IMR-90 (cell line): Measurements from ENCODE around the gene GNA14. TPM values are rescaled to one million over a fixed set of nuclear protein-coding genes. Genes with fewer than 3 reads are reported as not detected.

Experiments used
- ATAC-seq: fragments of 200-7000 bp; cut with Tn5 transposase; 2 replicates; pipeline ENCODE4 v1.9.1; 2020; ENCODE audit warnings: low read depth, mild to moderate bottlenecking, moderate library complexity
- BruUV-seq: library from RNA; stranded (reverse); fragments of 400-500 nt; replicated peaks from 2 replicates; lab custom pipeline; 2021; lab: Mats Ljungman, UMichigan
- CTCF ChIA-PET: fragments of 300-600 bp; formaldehyde crosslinking; extraction: SDS; loops from one replicate; lab custom pipeline; 2021; ENCODE audit warnings: antibody characterized with exemption; lab: Yijun Ruan, JAX
- POLR2A ChIA-PET: fragments of 300-600 bp; sonication (Branson Sonifier 250); formaldehyde crosslinking; loops from one replicate; lab custom pipeline; 2022; ENCODE audit warnings: antibody characterized with exemption; ENCODE audit not compliant: unreplicated experiment; lab: Charles Lee
- DNase-seq: peaks from one replicate; pipeline ENCODE4 v3.0.0; 2013
- H2AFZ ChIP-seq: replicated peaks from 2 replicates; pipeline ENCODE3; 2013; ENCODE audit warnings: low read length, mild to moderate bottlenecking; ENCODE audit not compliant: poor library complexity
- H2AK5ac ChIP-seq: 2 replicates; pipeline ENCODE4 v1.6.1; 2013; ENCODE audit warnings: low read depth, low read length, inconsistent platforms
- H2AK9ac ChIP-seq: replicated peaks from 2 replicates; pipeline ENCODE3; 2013; ENCODE audit warnings: mild to moderate bottlenecking, low read depth, low read length, moderate library complexity; ENCODE audit not compliant: poor library complexity
- H2BK120ac ChIP-seq: 2 replicates; pipeline ENCODE4 v1.6.1; 2013; ENCODE audit warnings: low read depth, low read length, inconsistent platforms
- H2BK15ac ChIP-seq: 3 replicates; pipeline ENCODE4 v1.6.1; 2013; ENCODE audit warnings: low read depth, low read length, inconsistent platforms
- H2BK20ac ChIP-seq: 2 replicates; pipeline ENCODE4 v1.6.1; 2013; ENCODE audit warnings: low read depth, mild to moderate bottlenecking, inconsistent platforms, low read length, moderate library complexity
- H2BK5ac ChIP-seq: 2 replicates; pipeline ENCODE4 v1.6.1; 2013; ENCODE audit warnings: mild to moderate bottlenecking, low read depth, low read length, inconsistent platforms; ENCODE audit not compliant: poor library complexity, severe bottlenecking
- H3K14ac ChIP-seq: replicated peaks from 2 replicates; pipeline ENCODE4 v1.6.1; 2013; ENCODE audit warnings: low read depth, low read length, inconsistent platforms
- H3K18ac ChIP-seq: 2 replicates; pipeline ENCODE4 v1.6.1; 2013; ENCODE audit warnings: low read depth, low read length, control low read depth
- H3K23ac ChIP-seq: 2 replicates; pipeline ENCODE4 v1.6.1; 2013; ENCODE audit warnings: low read depth, low read length, inconsistent platforms
- H3K27ac ChIP-seq: 2 replicates; pipeline ENCODE4 v1.5.1; 2013; ENCODE audit warnings: mild to moderate bottlenecking, control low read depth, low read length; ENCODE audit not compliant: insufficient read depth
- H3K27me3 ChIP-seq: 2 replicates; pipeline ENCODE4 v1.6.1; 2013; ENCODE audit warnings: low read length; ENCODE audit not compliant: control insufficient read depth, insufficient read depth
- H3K36me3 ChIP-seq: 2 replicates; pipeline ENCODE4 v1.6.1; 2013; ENCODE audit warnings: low read length, mixed read lengths; ENCODE audit not compliant: control insufficient read depth, insufficient read depth
- H3K4ac ChIP-seq: 2 replicates; pipeline ENCODE4 v1.6.1; 2013; ENCODE audit warnings: low read depth, low read length, inconsistent platforms
- H3K4me1 ChIP-seq: 2 replicates; pipeline ENCODE4 v1.6.1; 2013; ENCODE audit warnings: low read length, mixed read lengths; ENCODE audit not compliant: control insufficient read depth, insufficient read depth
- H3K4me2 ChIP-seq: 2 replicates; pipeline ENCODE4 v1.6.1; 2013; ENCODE audit warnings: low read depth, mild to moderate bottlenecking, control low read depth, low read length, moderate library complexity
- H3K4me3 ChIP-seq: 2 replicates; pipeline ENCODE4 v1.5.1; 2013; ENCODE audit warnings: low read depth, mild to moderate bottlenecking, control low read depth, low read length, moderate library complexity; ENCODE audit not compliant: insufficient read depth
- H3K56ac ChIP-seq: 2 replicates; pipeline ENCODE4 v1.6.1; 2013; ENCODE audit warnings: low read length, inconsistent platforms; ENCODE audit not compliant: insufficient read depth; ENCODE audit errors: extremely low read depth
- H3K79me1 ChIP-seq, 2 experiments: 2 replicates each; pipeline ENCODE4 v1.6.1; 2013; ENCODE audit warnings: low read length in 2 of 2, inconsistent platforms in 1 of 2, low read depth in 1 of 2
- H3K9ac ChIP-seq: 2 replicates; pipeline ENCODE4 v1.6.1; 2013; ENCODE audit warnings: low read depth, low read length, control low read depth
- H3K9me1 ChIP-seq: 2 replicates; pipeline ENCODE4 v1.6.1; 2013; ENCODE audit warnings: low read length, inconsistent platforms; ENCODE audit not compliant: insufficient read depth
- H3K9me3 ChIP-seq: 2 replicates; pipeline ENCODE4 v1.6.1; 2013; ENCODE audit warnings: low read length; ENCODE audit not compliant: control insufficient read depth, insufficient read depth
- H4K20me1 ChIP-seq: 2 replicates; pipeline ENCODE4 v1.6.1; 2013; ENCODE audit warnings: low read length, inconsistent platforms; ENCODE audit not compliant: insufficient read depth
- H4K5ac ChIP-seq: 2 replicates; pipeline ENCODE4 v1.6.1; 2013; ENCODE audit warnings: mild to moderate bottlenecking, low read depth, low read length, control low read depth
- H4K8ac ChIP-seq, 2 experiments: 2 replicates each; pipeline ENCODE4 v1.6.1; 2013; ENCODE audit warnings: low read depth in 2 of 2, low read length in 2 of 2, control low read depth in 1 of 2, inconsistent platforms in 1 of 2
- H4K91ac ChIP-seq: 2 replicates; pipeline ENCODE4 v1.6.1; 2013; ENCODE audit warnings: low read depth, low read length, inconsistent platforms; ENCODE audit not compliant: insufficient read depth
- CEBPB ChIP-seq: IDR thresholded peaks from 2 replicates; pipeline ENCODE4 v1.6.1; 2012; ENCODE audit warnings: low read depth, low read length, improper control_type of control experiment
- CHD1 ChIP-seq: IDR thresholded peaks from 2 replicates; pipeline ENCODE4 v1.6.1; 2012; ENCODE audit warnings: low read depth, low read length, improper control_type of control experiment
- CTCF ChIP-seq: conservative IDR thresholded peaks from 2 replicates; pipeline ENCODE4 v1.5.1; 2012; ENCODE audit warnings: mild to moderate bottlenecking, low read depth, low read length, improper control_type of control experiment
- FOS ChIP-seq: fragments of 150-350 bp; IDR thresholded peaks from 2 replicates; pipeline ENCODE4 v1.6.1; 2016; ENCODE audit warnings: low read depth, low read length
- MAZ ChIP-seq: IDR thresholded peaks from 2 replicates; pipeline ENCODE4 v1.6.1; 2012; ENCODE audit warnings: low read depth, mild to moderate bottlenecking, low read length, improper control_type of control experiment, moderate library complexity, borderline replicate concordance
- MXI1 ChIP-seq: IDR thresholded peaks from 2 replicates; pipeline ENCODE4 v1.6.1; 2012; ENCODE audit warnings: low read depth, mild to moderate bottlenecking, low read length, moderate library complexity, borderline replicate concordance
- POLR2A ChIP-seq: IDR thresholded peaks from 2 replicates; pipeline ENCODE4 v1.6.1; 2012; ENCODE audit warnings: mild to moderate bottlenecking, low read depth, low read length
- RAD21 ChIP-seq: IDR thresholded peaks from 2 replicates; pipeline ENCODE4 v1.6.1; 2012; ENCODE audit warnings: low read length, improper control_type of control experiment
- RCOR1 ChIP-seq: IDR thresholded peaks from 2 replicates; pipeline ENCODE4 v1.6.1; 2012; ENCODE audit warnings: mild to moderate bottlenecking, low read length, improper control_type of control experiment; ENCODE audit not compliant: insufficient replicate concordance
- SMC3 ChIP-seq: fragments of 150-350 bp; IDR thresholded peaks from 2 replicates; pipeline ENCODE4 v1.6.1; 2016; ENCODE audit warnings: low read depth, mild to moderate bottlenecking, antibody characterized with exemption, low read length, moderate library complexity
- WGBS, 2 experiments: methylation state at CpG; one replicate each; pipeline versions ENCODE4 v1.1.5 to v1.1.7; 2013; ENCODE audit warnings: missing lambda C conversion rate in 2 of 2; ENCODE audit not compliant: insufficient read length in 1 of 2; ENCODE audit errors: extremely low coverage in 2 of 2; 5-methylcytosine and 5-hydroxymethylcytosine counted together
- dilution Hi-C: fragments of 300-500 bp; cut with HindIII; formaldehyde crosslinking; loops from one replicate; pipeline ENCODE4 v1.14.3; 2018; ENCODE audit warnings: low sequenced_read_pairs; ENCODE audit not compliant: unreplicated experiment
- in situ Hi-C: fragments of 300-500 bp; cut with MboI; formaldehyde crosslinking; loops from 3 replicates; pipeline ENCODE4 v1.14.3; 2019; ENCODE audit warnings: low sequenced_read_pairs, inconsistent platforms, mixed read lengths
- intact Hi-C: fragments of 100-400 bp; cut with micrococcal nuclease; formaldehyde crosslinking; loops from 2 replicates; pipeline ENCODE4 v1.10.0; 2022
- polyA plus RNA-seq, 3 experiments: library from polyadenylated mRNA; depleted of rRNA; stranded (reverse); fragments of >200 nt; gene quantifications; 2 replicates each; pipeline ENCODE4 v1.2.3, GENCODE V29; 2012; ENCODE audit warnings: low replicate concordance in 1 of 3
- total RNA-seq: library from RNA; depleted of rRNA; stranded (reverse); fragments of >200 nt; gene quantifications from 2 replicates; pipeline ENCODE4 v1.2.3, GENCODE V29; 2012

GNA14 gene
- total and polyA plus RNA-seq, 2 of the 4 experiments (the other 2 are of a cell fraction) = under 0.01 to 0.03 TPM

GRCh38 chr9:77667151-77667550 is 19.0 kb upstream of the GNA14 start:
- H3K36me3 ChIP-seq = no peaks in the 10 kb centered on the region
- WGBS, 2 experiments = no CpG with 5 or more reads among the region's 1 CpG
- no peak for ATAC-seq

More at GRCh38 chr9:77667151-77667550, 19.0 kb upstream of the GNA14 start:
- no peak overlapping the region for H3K4me3 ChIP-seq
- H3K4me2 ChIP-seq = no peak overlapping the region
- H4K5ac ChIP-seq = no peak overlapping the region
- H3K9me3 ChIP-seq = no peaks in the 10 kb centered on the region
- POLR2A ChIA-PET = no interaction called here
- H2BK20ac ChIP-seq = no peak overlapping the region
- no peaks in the 10 kb centered on the region for H3K79me1 ChIP-seq
- H4K20me1 ChIP-seq = no peaks in the 10 kb centered on the region
- H3K9ac ChIP-seq = no peak overlapping the region
- H2AK5ac ChIP-seq = no peak overlapping the region
- no peak overlapping the region for H2BK120ac ChIP-seq
- no peak overlapping the region for H2AK9ac ChIP-seq
- no peak overlapping the region for H2BK15ac ChIP-seq
- H2BK5ac ChIP-seq = no peak overlapping the region
- no peaks in the 10 kb centered on the region for H3K9me1 ChIP-seq
- intact Hi-C loops = no loop called here
- TF ChIP-seq MXI1 = no peak
- TF ChIP-seq SMC3 = no peak
- TF ChIP-seq CEBPB = no peak
- TF ChIP-seq FOS = no peak
- TF ChIP-seq RAD21 = no peak
- no peak for TF ChIP-seq CTCF
- TF ChIP-seq MAZ = no peak
- TF ChIP-seq CHD1 = no peak
- TF ChIP-seq POLR2A = no peak
- TF ChIP-seq RCOR1 = no peak
- no peak overlapping the region for H3K14ac ChIP-seq
- CTCF ChIA-PET = no interaction called here
- H4K8ac ChIP-seq = no peak overlapping the region
- no peak overlapping the region for H4K91ac ChIP-seq
- no peak for DNase-seq
- peaks cover 2% of the 10 kb centered on the region for H3K4me1 ChIP-seq
- no peak overlapping the region for H3K23ac ChIP-seq
- no peak overlapping the region for H3K27ac ChIP-seq
- no peak overlapping the region for H3K18ac ChIP-seq
- peaks cover 12% of the 10 kb centered on the region for H3K27me3 ChIP-seq
- no peak overlapping the region for H3K4ac ChIP-seq
- no peak overlapping the region for H3K56ac ChIP-seq
- BruUV-seq = no TSS peak
- dilution Hi-C loops = no loop called here
- in situ Hi-C loops = no loop called here
- H2AFZ ChIP-seq = no peak overlapping the region
